Fibroblast of lung (primary cell): ENCODE data around the gene REEP5. TPM values are rescaled to one million over a fixed set of nuclear protein-coding genes. Genes with fewer than 3 reads are reported as not detected.

Experiments used
- DNase-seq, 2 donors: peaks; one replicate each; pipeline versions ENCODE4 v3.0.0 to v3.0.0-alpha.2; 2010; ENCODE audit warnings: low read depth in 2 of 2
- H2AFZ ChIP-seq: 2 replicates; pipeline ENCODE4 v1.5.1; 2012; ENCODE audit warnings: low read length, control low read depth, inconsistent platforms
- H3K27ac ChIP-seq: 2 replicates; pipeline ENCODE4 v1.5.1; 2011; ENCODE audit warnings: low read length, control low read depth; ENCODE audit not compliant: insufficient read depth
- H3K27me3 ChIP-seq: 2 replicates; pipeline ENCODE4 v1.5.1; 2011; ENCODE audit warnings: mild to moderate bottlenecking, low read length; ENCODE audit not compliant: control insufficient read depth, insufficient read depth
- H3K36me3 ChIP-seq: 2 replicates; pipeline ENCODE4 v1.5.1; 2011; ENCODE audit warnings: low read length; ENCODE audit not compliant: control insufficient read depth, insufficient read depth
- H3K4me1 ChIP-seq: 2 replicates; pipeline ENCODE4 v1.5.1; 2011; ENCODE audit warnings: low read length; ENCODE audit not compliant: control insufficient read depth, insufficient read depth; ENCODE audit errors: extremely low read depth
- H3K4me2 ChIP-seq: 2 replicates; pipeline ENCODE4 v1.5.1; 2011; ENCODE audit warnings: low read length, control low read depth; ENCODE audit not compliant: insufficient read depth; ENCODE audit errors: extremely low read depth
- H3K4me3 ChIP-seq, 4 experiments: fragments of 200-600 bp in 1 of 4; sonication (generic) in 1 of 4; replicated peaks in 1 of 4; 2 replicates each; pipeline ENCODE4 v1.5.1; 2011 to 2016; ENCODE audit warnings: low read length in 4 of 4, low read depth in 3 of 4, mild to moderate bottlenecking in 3 of 4, control low read depth in 2 of 4, inconsistent platforms in 1 of 4, mixed read lengths in 1 of 4; ENCODE audit not compliant: insufficient read depth in 1 of 4; ENCODE audit errors: control extremely low read depth in 1 of 4
- H3K79me2 ChIP-seq: 2 replicates; pipeline ENCODE4 v1.5.1; 2012; ENCODE audit warnings: mild to moderate bottlenecking, low read length, inconsistent platforms; ENCODE audit not compliant: control insufficient read depth, insufficient read depth
- H3K9ac ChIP-seq: 2 replicates; pipeline ENCODE4 v1.5.1; 2011; ENCODE audit warnings: mild to moderate bottlenecking, low read length, control low read depth; ENCODE audit not compliant: insufficient read depth
- H3K9me3 ChIP-seq: 2 replicates; pipeline ENCODE4 v1.5.1; 2012; ENCODE audit warnings: low read depth, low read length; ENCODE audit not compliant: control insufficient read depth, insufficient read depth
- H4K20me1 ChIP-seq: 2 replicates; pipeline ENCODE4 v1.5.1; 2011; ENCODE audit warnings: low read length; ENCODE audit not compliant: control insufficient read depth, insufficient read depth; ENCODE audit errors: extremely low read depth
- CTCF ChIP-seq, 2 donors: IDR thresholded peaks in 1 of 2; conservative IDR thresholded peaks in 1 of 2; 1 replicate in 1 of 2; 2 replicates in 1 of 2; pipeline ENCODE4 v1.5.1; 2011 to 2012; ENCODE audit warnings: low read length in 2 of 2, control low read depth in 1 of 2, inconsistent platforms in 1 of 2, low read depth in 1 of 2, mild to moderate bottlenecking in 1 of 2
- EZH2 ChIP-seq: IDR thresholded peaks from 2 replicates; pipeline ENCODE4 v1.5.1; 2012; ENCODE audit warnings: low read length, control low read depth, mild to moderate bottlenecking; ENCODE audit errors: missing control alignments
- polyA plus RNA-seq, 2 donors: library from polyadenylated mRNA; depleted of rRNA in 1 of 2; stranded (reverse) in 1 of 2; unstranded in 1 of 2; fragments of >200 nt; gene quantifications; 2 replicates each; pipeline ENCODE4 v1.2.1, GENCODE V29; 2011 to 2012; ENCODE audit warnings: missing spikeins in 1 of 2
- total RNA-seq: library from RNA; depleted of rRNA; stranded (reverse); fragments of >200 nt; gene quantifications from 2 replicates; pipeline ENCODE4 v1.2.1, GENCODE V29; 2014

REEP5 gene
- total and polyA plus RNA-seq, 2 donors (not counting 1 experiment from before 2014, with no cell fraction given), result 56.8 to 111 TPM

GRCh38 chr5:112933651-112934365 lies 11.8 kb upstream of the REEP5 start:
- H4K20me1 ChIP-seq, result no peaks in the 10 kb centered on the region
- peaks cover 14% of the 10 kb centered on the region for H3K4me1 ChIP-seq
- no peaks in the 10 kb centered on the region for H3K9me3 ChIP-seq
- H3K9ac ChIP-seq, result no peak overlapping the region
- peak overlapping the region; percentile 52 for H3K4me2 ChIP-seq
- no peak overlapping the region for H3K27ac ChIP-seq
- peak; percentile 66 to 73 for DNase-seq
- H3K36me3 ChIP-seq, result no peaks in the 10 kb centered on the region
- no peak overlapping the region for H3K4me3 ChIP-seq
- H2AFZ ChIP-seq, result no peak overlapping the region
- no peaks in the 10 kb centered on the region for H3K79me2 ChIP-seq
- TF ChIP-seq CTCF (conservative IDR thresholded peaks at IDR 0.05 in 1 of 2, IDR thresholded peaks at IDR 0.05 in 1 of 2; ENCODE audit: low read depth in 1 of 2, low read length in 2 of 2), result no peak
- TF ChIP-seq EZH2, result no peak
- no peaks in the 10 kb centered on the region for H3K27me3 ChIP-seq

- H3K36me3 ChIP-seq, result no peaks in the 10 kb centered on the region
- no peaks in the 10 kb centered on the region for H3K79me2 ChIP-seq
- no peak overlapping the region for H2AFZ ChIP-seq
- H3K4me3 ChIP-seq, result no peak overlapping the region
- H3K4me2 ChIP-seq, result no peak overlapping the region
- peaks cover 14% of the 10 kb centered on the region for H3K4me1 ChIP-seq
- no peak overlapping the region for H3K27ac ChIP-seq
- H4K20me1 ChIP-seq, result no peaks in the 10 kb centered on the region
- H3K9me3 ChIP-seq, result no peaks in the 10 kb centered on the region
- no peak for TF ChIP-seq EZH2
- no peak for TF ChIP-seq CTCF (conservative IDR thresholded peaks at IDR 0.05 in 1 of 2, IDR thresholded peaks at IDR 0.05 in 1 of 2; ENCODE audit: low read depth in 1 of 2, low read length in 2 of 2)
- no peaks in the 10 kb centered on the region for H3K27me3 ChIP-seq
- no peak overlapping the region for H3K9ac ChIP-seq
- no peak for DNase-seq
These were observed 11.1 kb upstream of the REEP5 start for GRCh38 chr5:112933105-112933504.

DNA sequence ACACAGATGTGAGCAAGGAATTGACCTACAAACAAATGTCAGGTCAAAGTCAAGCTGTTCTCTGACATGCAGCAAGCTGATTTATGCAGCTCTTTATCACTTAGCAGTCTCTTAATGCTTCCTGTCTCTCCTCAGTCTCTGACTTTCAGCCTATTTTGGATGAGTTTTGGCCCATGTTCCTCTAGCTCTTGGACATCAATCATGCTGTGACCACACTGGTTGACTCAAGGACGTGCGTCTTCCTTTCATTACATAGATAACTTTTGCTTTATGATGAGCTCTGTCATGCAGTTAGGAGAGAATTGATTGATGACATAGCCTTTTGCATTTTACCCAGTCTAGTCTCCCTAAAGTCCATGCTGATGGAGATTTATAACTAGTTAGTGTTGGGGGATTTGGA lies 9.4 kb upstream of the REEP5 start:
- peak; percentile 20 to 50 for DNase-seq

More for the DNA sequence above, 9.4 kb upstream of the REEP5 start:
- H3K9ac ChIP-seq, result no peak overlapping the region
- no peaks in the 10 kb centered on the region for H3K9me3 ChIP-seq
- no peaks in the 10 kb centered on the region for H3K36me3 ChIP-seq
- TF ChIP-seq CTCF (conservative IDR thresholded peaks at IDR 0.05 in 1 of 2, IDR thresholded peaks at IDR 0.05 in 1 of 2; ENCODE audit: low read depth in 1 of 2, low read length in 2 of 2) (no peak), EZH2 (no peak)
- no peaks in the 10 kb centered on the region for H3K27me3 ChIP-seq
- H3K4me2 ChIP-seq, result no peak overlapping the region
- H3K4me3 ChIP-seq, result no peak overlapping the region
- H3K4me1 ChIP-seq, result peaks cover 14% of the 10 kb centered on the region
- H3K27ac ChIP-seq, result no peak overlapping the region
- H2AFZ ChIP-seq, result no peak overlapping the region
- H4K20me1 ChIP-seq, result no peaks in the 10 kb centered on the region
- no peaks in the 10 kb centered on the region for H3K79me2 ChIP-seq
